HepG2 (cell line): Measurements from ENCODE around the gene RARA. TPM values are rescaled to one million over a fixed set of nuclear protein-coding genes. Genes with fewer than 3 reads are reported as not detected.

Experiments
- DZIP1 ChIP-seq: sonication (generic); formaldehyde crosslinking; IDR thresholded peaks from 2 replicates; pipeline ENCODE4 v1.5.0; 2020; ENCODE audit warnings: mild to moderate bottlenecking, missing genetic modification reagents
- IKZF5 ChIP-seq: IDR thresholded peaks from 2 replicates; pipeline ENCODE4 v1.6.1; 2018; ENCODE audit warnings: missing genetic modification reagents, mild to moderate bottlenecking, missing compliant biosample characterization
- KMT2B ChIP-seq: IDR thresholded peaks from 2 replicates; pipeline ENCODE4 v1.6.1; 2016; ENCODE audit warnings: missing genetic modification reagents, missing compliant biosample characterization
- MYNN ChIP-seq: sonication (generic); formaldehyde crosslinking; IDR thresholded peaks from 2 replicates; pipeline ENCODE4 v1.4.0; 2020; ENCODE audit warnings: mild to moderate bottlenecking, low read depth, missing genetic modification reagents
- NFAT5 ChIP-seq: sonication (generic); formaldehyde crosslinking; IDR thresholded peaks from 2 replicates; pipeline ENCODE4 v1.4.0; 2020; ENCODE audit warnings: missing genetic modification reagents
- RORA ChIP-seq: sonication (generic); formaldehyde crosslinking; IDR thresholded peaks from 2 replicates; pipeline ENCODE4 v1.5.0; 2020; ENCODE audit warnings: mild to moderate bottlenecking, missing genetic modification reagents, moderate library complexity
- SYNCRIP ChIP-seq: fragments of 200-400 bp; formaldehyde crosslinking; IDR thresholded peaks from 2 replicates; pipeline ENCODE4 v1.6.1; 2018; ENCODE audit warnings: mild to moderate bottlenecking, low read depth, low read length; ENCODE audit not compliant: insufficient read depth
- TRIM22 ChIP-seq: fragments of 450-650 bp; IDR thresholded peaks from 2 replicates; pipeline ENCODE4 v1.6.1; 2017
- YEATS2 ChIP-seq: sonication (generic); formaldehyde crosslinking; IDR thresholded peaks from 2 replicates; pipeline ENCODE4 v1.4.0; 2020; ENCODE audit warnings: missing genetic modification reagents, borderline replicate concordance
- YY1 ChIP-seq: IDR thresholded peaks from 2 replicates; pipeline ENCODE4 v1.6.1; 2011; ENCODE audit warnings: low read length, low read depth, moderate library complexity, mild to moderate bottlenecking; ENCODE audit not compliant: insufficient read depth, insufficient replicate concordance
- ZNF703 ChIP-seq: sonication (generic); formaldehyde crosslinking; IDR thresholded peaks from 2 replicates; pipeline ENCODE4 v1.5.1; 2020; ENCODE audit warnings: missing genetic modification reagents, mild to moderate bottlenecking, moderate library complexity, borderline replicate concordance
- polyA plus RNA-seq, 8 experiments: library from polyadenylated mRNA; depleted of rRNA in 3 of 8; stranded (reverse) in 7 of 8; unstranded in 1 of 8; fragments of >200 nt; fragmentation: Illumina TruSeq in 4 of 8; extraction: Trizol in 4 of 8; gene quantifications; 2 replicates each; pipeline versions ENCODE4 v1.2.1 to v1.2.3, GENCODE V29; 2011 to 2016; ENCODE audit warnings: low read depth in 4 of 8, missing spikeins in 1 of 8, mixed read lengths in 1 of 8; ENCODE audit not compliant: insufficient read depth in 1 of 8
- total RNA-seq, 5 experiments: library from RNA; depleted of rRNA; stranded (reverse); fragments of >200 nt; fragmentation: Illumina TruSeq; extraction: Trizol; gene quantifications; 2 replicates each; pipeline ENCODE4 v1.2.3, GENCODE V29; 2016; ENCODE audit warnings: low read depth in 1 of 5
- TF ChIP-seq, protein P1 (sequence below): IDR thresholded peaks from 2 replicates; pipeline ENCODE4 v1.6.1; 2016; ENCODE audit warnings: missing compliant biosample characterization, missing genetic modification reagents, borderline replicate concordance
- TF ChIP-seq, protein P2 (sequence below): sonication (generic); formaldehyde crosslinking; IDR thresholded peaks from 2 replicates; pipeline ENCODE4; 2020; ENCODE audit warnings: missing genetic modification reagents, mild to moderate bottlenecking, borderline replicate concordance

RARA gene
- total and polyA plus RNA-seq, 2 of the 13 experiments (the other 11 are each of a cell fraction or from before 2014, with no cell fraction given), result 6.4 to 8.6 TPM

- TF ChIP-seq ZNF703 (no peak), SYNCRIP (no peak), MYNN (CRISPR knock-in tag) (peak; percentile 28; the same call in 1 of the 2 replicates), YY1 (peak; percentile 31), YEATS2 (peak; percentile 79; the same call in 1 of the 2 replicates), DZIP1 (no peak), TRIM22 (no peak), KMT2B (CRISPR knock-in tag) (no peak), NFAT5 (no peak), IKZF5 (CRISPR knock-in tag) (peak; percentile 87; the same call in 1 of the 2 replicates), RORA (no peak)
- TF ChIP-seq, protein P1, sequence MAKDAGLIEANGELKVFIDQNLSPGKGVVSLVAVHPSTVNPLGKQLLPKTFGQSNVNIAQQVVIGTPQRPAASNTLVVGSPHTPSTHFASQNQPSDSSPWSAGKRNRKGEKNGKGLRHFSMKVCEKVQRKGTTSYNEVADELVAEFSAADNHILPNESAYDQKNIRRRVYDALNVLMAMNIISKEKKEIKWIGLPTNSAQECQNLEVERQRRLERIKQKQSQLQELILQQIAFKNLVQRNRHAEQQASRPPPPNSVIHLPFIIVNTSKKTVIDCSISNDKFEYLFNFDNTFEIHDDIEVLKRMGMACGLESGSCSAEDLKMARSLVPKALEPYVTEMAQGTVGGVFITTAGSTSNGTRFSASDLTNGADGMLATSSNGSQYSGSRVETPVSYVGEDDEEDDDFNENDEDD (CRISPR knock-in tag), result peak; percentile 59; the same call in 1 of the 2 replicates
- TF ChIP-seq, protein P2, sequence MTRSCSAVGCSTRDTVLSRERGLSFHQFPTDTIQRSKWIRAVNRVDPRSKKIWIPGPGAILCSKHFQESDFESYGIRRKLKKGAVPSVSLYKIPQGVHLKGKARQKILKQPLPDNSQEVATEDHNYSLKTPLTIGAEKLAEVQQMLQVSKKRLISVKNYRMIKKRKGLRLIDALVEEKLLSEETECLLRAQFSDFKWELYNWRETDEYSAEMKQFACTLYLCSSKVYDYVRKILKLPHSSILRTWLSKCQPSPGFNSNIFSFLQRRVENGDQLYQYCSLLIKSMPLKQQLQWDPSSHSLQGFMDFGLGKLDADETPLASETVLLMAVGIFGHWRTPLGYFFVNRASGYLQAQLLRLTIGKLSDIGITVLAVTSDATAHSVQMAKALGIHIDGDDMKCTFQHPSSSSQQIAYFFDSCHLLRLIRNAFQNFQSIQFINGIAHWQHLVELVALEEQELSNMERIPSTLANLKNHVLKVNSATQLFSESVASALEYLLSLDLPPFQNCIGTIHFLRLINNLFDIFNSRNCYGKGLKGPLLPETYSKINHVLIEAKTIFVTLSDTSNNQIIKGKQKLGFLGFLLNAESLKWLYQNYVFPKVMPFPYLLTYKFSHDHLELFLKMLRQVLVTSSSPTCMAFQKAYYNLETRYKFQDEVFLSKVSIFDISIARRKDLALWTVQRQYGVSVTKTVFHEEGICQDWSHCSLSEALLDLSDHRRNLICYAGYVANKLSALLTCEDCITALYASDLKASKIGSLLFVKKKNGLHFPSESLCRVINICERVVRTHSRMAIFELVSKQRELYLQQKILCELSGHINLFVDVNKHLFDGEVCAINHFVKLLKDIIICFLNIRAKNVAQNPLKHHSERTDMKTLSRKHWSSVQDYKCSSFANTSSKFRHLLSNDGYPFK (CRISPR knock-in tag), result 0 out of 2 replicates have a peak, but pooled peaks have one; percentile 20
Measured at GRCh38 chr17:40352779-40353394, 43.9 kb downstream of the RARA start (continued).
